Loucy (cell line): ENCODE data around the gene TPD52L1.

Source experiments
- H2AFZ ChIP-seq: fragments of 200-600 bp; sonication (generic); 2 replicates; pipeline ENCODE4 v1.6.0; 2016; ENCODE audit warnings: antibody characterized with exemption, mild to moderate bottlenecking, low read length, moderate library complexity
- H3F3A ChIP-seq: fragments of 200-600 bp; 2 replicates; pipeline ENCODE4 v1.6.0; 2016; ENCODE audit warnings: antibody characterized with exemption, low read depth, mild to moderate bottlenecking
- H3K27me3 ChIP-seq: fragments of 200-600 bp; sonication (generic); 2 replicates; pipeline ENCODE4 v1.6.1; 2014; ENCODE audit warnings: low read length, mild to moderate bottlenecking; ENCODE audit not compliant: insufficient read depth, poor library complexity, severe bottlenecking
- H3K36me3 ChIP-seq: fragments of 200-600 bp; sonication (generic); 2 replicates; pipeline ENCODE4 v1.6.1; 2016; ENCODE audit warnings: low read length; ENCODE audit not compliant: insufficient read depth
- H3K4me1 ChIP-seq: fragments of 200-600 bp; sonication (generic); 2 replicates; pipeline ENCODE4 v1.5.1; 2014; ENCODE audit warnings: low read length, mild to moderate bottlenecking; ENCODE audit not compliant: insufficient read depth, poor library complexity, severe bottlenecking
- H3K4me2 ChIP-seq: fragments of 200-600 bp; sonication (generic); 2 replicates; pipeline ENCODE4 v1.6.0; 2014; ENCODE audit warnings: antibody characterized with exemption, low read length, low read depth, mild to moderate bottlenecking; ENCODE audit not compliant: poor library complexity, severe bottlenecking
- H3K4me3 ChIP-seq: fragments of 200-600 bp; sonication (generic); 2 replicates; pipeline ENCODE4 v1.5.1; 2014; ENCODE audit warnings: low read length, mild to moderate bottlenecking, mixed read lengths; ENCODE audit not compliant: poor library complexity, severe bottlenecking
- H3K79me2 ChIP-seq: fragments of 200-600 bp; sonication (generic); 2 replicates; pipeline ENCODE4 v1.6.1; 2014; ENCODE audit warnings: low read length; ENCODE audit not compliant: insufficient read depth
- H3K9ac ChIP-seq: fragments of 200-600 bp; sonication (generic); 2 replicates; pipeline ENCODE4 v1.6.0; 2014; ENCODE audit warnings: mild to moderate bottlenecking, low read depth, low read length, moderate library complexity; ENCODE audit not compliant: poor library complexity, severe bottlenecking
- H3K9me2 ChIP-seq: fragments of 200-600 bp; sonication (generic); replicated peaks from 2 replicates; pipeline ENCODE4 v1.6.1; 2016; ENCODE audit warnings: low read depth, low read length, mixed read lengths
- H3K9me3 ChIP-seq: fragments of 200-600 bp; sonication (generic); 2 replicates; pipeline ENCODE4 v1.6.1; 2014; ENCODE audit warnings: mild to moderate bottlenecking, antibody characterized with exemption, low read length, low read depth; ENCODE audit not compliant: insufficient read depth
- H4K20me1 ChIP-seq: fragments of 200-600 bp; sonication (generic); 2 replicates; pipeline ENCODE4 v1.6.0; 2014; ENCODE audit warnings: antibody characterized with exemption, low read length, mild to moderate bottlenecking; ENCODE audit not compliant: insufficient read depth, poor library complexity, severe bottlenecking
- CTCF ChIP-seq: fragments of 200-600 bp; sonication (generic); conservative IDR thresholded peaks from 2 replicates; pipeline ENCODE4 v1.5.1; 2014; ENCODE audit warnings: mild to moderate bottlenecking, antibody characterized with exemption, low read length
- EZH2phosphoT487 ChIP-seq: fragments of 200-600 bp; IDR thresholded peaks from 2 replicates; pipeline ENCODE4 v1.6.1; 2018; ENCODE audit warnings: antibody characterized with exemption, mild to moderate bottlenecking, moderate library complexity, borderline replicate concordance

The TPD52L1 gene

GRCh38 chr6:125236536-125237327 is 83.2 kb downstream of the TPD52L1 start:
- Histone ChIP-seq H3K27me3 (no peaks in the 10 kb centered on the region), H3K36me3 (no peaks in the 10 kb centered on the region), H3K9ac (no peak overlapping the region), H4K20me1 (no peaks in the 10 kb centered on the region), H2AFZ (no peak overlapping the region), H3K9me2 (no peaks in the 10 kb centered on the region), H3K4me3 (no peak overlapping the region), H3F3A (no peaks in the 10 kb centered on the region), H3K4me2 (no peak overlapping the region), H3K4me1 (no peaks in the 10 kb centered on the region), H3K79me2 (no peaks in the 10 kb centered on the region), H3K9me3 (peaks cover 4% of the 10 kb centered on the region; the same call in 1 of the 2 replicates)
- no peak for TF ChIP-seq EZH2phosphoT487
- no peak for TF ChIP-seq CTCF

- H3K9me2 ChIP-seq, result no peaks in the 10 kb centered on the region
- H3K27me3 ChIP-seq, result no peaks in the 10 kb centered on the region
- H3K4me1 ChIP-seq, result no peaks in the 10 kb centered on the region
- H3F3A ChIP-seq, result no peaks in the 10 kb centered on the region
- H3K4me2 ChIP-seq, result no peak overlapping the region
- no peak for TF ChIP-seq EZH2phosphoT487
- TF ChIP-seq CTCF, result no peak
- H3K36me3 ChIP-seq, result no peaks in the 10 kb centered on the region
- peaks cover 4% of the 10 kb centered on the region; the same call in 1 of the 2 replicates for H3K9me3 ChIP-seq
- no peak overlapping the region for H3K4me3 ChIP-seq
- H3K79me2 ChIP-seq, result no peaks in the 10 kb centered on the region
- no peaks in the 10 kb centered on the region for H4K20me1 ChIP-seq
- no peak overlapping the region for H3K9ac ChIP-seq
- no peak overlapping the region for H2AFZ ChIP-seq
Observed at GRCh38 chr6:125237764-125238163, 84.2 kb downstream of the TPD52L1 start.

- H3K36me3 ChIP-seq, result no peaks in the 10 kb centered on the region
- H3K27me3 ChIP-seq, result no peaks in the 10 kb centered on the region
- no peaks in the 10 kb centered on the region for H3K9me2 ChIP-seq
- H3K4me2 ChIP-seq, result no peak overlapping the region
- H3F3A ChIP-seq, result no peaks in the 10 kb centered on the region
- H3K9me3 ChIP-seq, result peaks cover 4% of the 10 kb centered on the region; the same call in 1 of the 2 replicates
- H4K20me1 ChIP-seq, result no peaks in the 10 kb centered on the region
- no peaks in the 10 kb centered on the region for H3K79me2 ChIP-seq
- no peak overlapping the region for H2AFZ ChIP-seq
- no peak overlapping the region for H3K4me3 ChIP-seq
- H3K4me1 ChIP-seq, result no peaks in the 10 kb centered on the region
- TF ChIP-seq EZH2phosphoT487 (no peak), CTCF (no peak)
- H3K9ac ChIP-seq, result no peak overlapping the region
Observed at GRCh38 chr6:125245109-125245508, 91.5 kb downstream of the TPD52L1 start.
